GM19438 (cell line): Measurements from ENCODE around the gene ZNF148.

ENCODE experiments used
- ATAC-seq: cut with Tn5 transposase; IDR thresholded peaks from one replicate; pipeline ENCODE4 v1.9.1; 2021; ENCODE audit warnings: low read depth; ENCODE audit not compliant: unreplicated experiment

ZNF148 gene

GRCh38 chr3:125229707-125230106 is 145.4 kb downstream of the ZNF148 start:
- no peak for ATAC-seq

GRCh38 chr3:125229168-125229567 is 146.0 kb downstream of the ZNF148 start:
- no peak for ATAC-seq

GRCh38 chr3:125221831-125222230 is 153.3 kb downstream of the ZNF148 start:
- no peak for ATAC-seq

GRCh38 chr3:125220727-125221429 is 154.2 kb downstream of the ZNF148 start:
- no peak for ATAC-seq

- ATAC-seq: no peak
These were observed 154.9 kb downstream of the ZNF148 start for GRCh38 chr3:125220183-125220582.

GRCh38 chr3:125219261-125219701 is 155.8 kb downstream of the ZNF148 start:
- no peak for ATAC-seq

GRCh38 chr3:125214738-125215137 is 160.4 kb downstream of the ZNF148 start:
- no peak for ATAC-seq

- ATAC-seq: no peak
These were observed 161.1 kb downstream of the ZNF148 start for GRCh38 chr3:125213946-125214542.

GRCh38 chr3:125213364-125213755 is 161.8 kb downstream of the ZNF148 start:
- ATAC-seq: no peak

- no peak for ATAC-seq
These were observed 162.4 kb downstream of the ZNF148 start, which contains the start of gene SLC12A8 for GRCh38 chr3:125212509-125213363. Gene SLC12A8 (minus strand): TSS chr3:125212748. CDS start chr3:125211349, 1,399 bp downstream.

GRCh38 chr3:125212091-125212508 is 163.0 kb downstream of the ZNF148 start:
- ATAC-seq: no peak

- no peak for ATAC-seq
These were observed 163.5 kb downstream of the ZNF148 start for GRCh38 chr3:125211523-125212090.

GRCh38 chr3:125207949-125208568 is 167.1 kb downstream of the ZNF148 start:
- no peak for ATAC-seq

- ATAC-seq: no peak
These were observed 167.6 kb downstream of the ZNF148 start for GRCh38 chr3:125207507-125207906.

GRCh38 chr3:125206934-125207333 is 168.2 kb downstream of the ZNF148 start:
- ATAC-seq: no peak

- ATAC-seq: no peak
These were observed 171.4 kb downstream of the ZNF148 start for GRCh38 chr3:125203731-125204130.

GRCh38 chr3:125202197-125202596 is 172.9 kb downstream of the ZNF148 start:
- no peak for ATAC-seq

- ATAC-seq: peak; percentile 88
These were observed 174.4 kb downstream of the ZNF148 start for GRCh38 chr3:125200731-125201139.

- no peak for ATAC-seq
These were observed 180.1 kb downstream of the ZNF148 start for GRCh38 chr3:125194849-125195601.
